ENCODE measurements around the gene COL6A1. TPM values are rescaled to one million over a fixed set of nuclear protein-coding genes. Genes with fewer than 3 reads are reported as not detected.
"Not testable (repeated sequence)": the region's sequence is repeated elsewhere in the genome, so short reads cannot be mapped to it uniquely, and the experiment has no call there.

Gene COL6A1
- polyA plus RNA-seq, 1 experiment = 493 TPM

DNA sequence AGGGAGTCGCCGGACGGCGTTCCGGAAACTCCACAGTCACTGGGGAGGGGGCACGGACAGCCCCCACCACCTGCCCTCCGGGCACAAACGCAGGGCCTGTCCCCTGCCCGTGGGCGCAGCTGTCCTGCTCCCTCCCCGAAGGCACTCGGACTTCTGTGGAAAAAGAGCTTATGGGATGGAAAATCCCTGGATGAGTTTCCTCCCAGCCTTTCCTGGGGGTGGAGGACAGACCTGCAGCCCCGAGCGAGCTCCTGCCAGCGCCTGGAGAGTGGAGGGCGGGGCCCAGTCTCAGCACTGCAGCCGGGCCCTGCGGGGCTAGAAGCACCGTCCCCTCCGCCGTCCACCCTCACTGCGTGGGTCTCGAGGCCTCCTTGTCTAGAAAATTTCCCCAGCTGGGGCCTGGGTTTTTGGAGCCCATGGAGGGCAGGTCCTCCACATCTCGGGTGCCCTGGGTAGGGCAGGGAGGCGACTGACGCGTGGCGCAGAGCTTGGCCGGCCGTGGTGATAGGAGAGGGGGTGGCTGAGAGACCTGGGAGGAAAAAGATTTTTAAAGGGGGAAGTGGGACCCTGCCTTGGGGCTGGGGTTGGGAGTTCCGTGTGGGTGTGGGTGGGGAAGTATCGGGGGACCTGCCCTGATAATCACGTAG, 6.4 kb upstream of the COL6A1 start:
- ChIA-PET POLR2A (interaction anchor here (0.5 to 0.7 kb wide), 2 partner anchors 17 to 74 kb away, joined by 3 to 7 read pairs; no protein-coding TSS in a partner anchor), CTCF (no interaction called here)
- DNase-seq (ENCODE audit: low read depth, low spot score) = no peak
- TF ChIP-seq, protein P1, sequence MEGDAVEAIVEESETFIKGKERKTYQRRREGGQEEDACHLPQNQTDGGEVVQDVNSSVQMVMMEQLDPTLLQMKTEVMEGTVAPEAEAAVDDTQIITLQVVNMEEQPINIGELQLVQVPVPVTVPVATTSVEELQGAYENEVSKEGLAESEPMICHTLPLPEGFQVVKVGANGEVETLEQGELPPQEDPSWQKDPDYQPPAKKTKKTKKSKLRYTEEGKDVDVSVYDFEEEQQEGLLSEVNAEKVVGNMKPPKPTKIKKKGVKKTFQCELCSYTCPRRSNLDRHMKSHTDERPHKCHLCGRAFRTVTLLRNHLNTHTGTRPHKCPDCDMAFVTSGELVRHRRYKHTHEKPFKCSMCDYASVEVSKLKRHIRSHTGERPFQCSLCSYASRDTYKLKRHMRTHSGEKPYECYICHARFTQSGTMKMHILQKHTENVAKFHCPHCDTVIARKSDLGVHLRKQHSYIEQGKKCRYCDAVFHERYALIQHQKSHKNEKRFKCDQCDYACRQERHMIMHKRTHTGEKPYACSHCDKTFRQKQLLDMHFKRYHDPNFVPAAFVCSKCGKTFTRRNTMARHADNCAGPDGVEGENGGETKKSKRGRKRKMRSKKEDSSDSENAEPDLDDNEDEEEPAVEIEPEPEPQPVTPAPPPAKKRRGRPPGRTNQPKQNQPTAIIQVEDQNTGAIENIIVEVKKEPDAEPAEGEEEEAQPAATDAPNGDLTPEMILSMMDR (IDR thresholded peaks at IDR 0.05; ENCODE audit: low read depth, low read length) = no peak
- Histone ChIP-seq H3K9me3 (ENCODE audit: control insufficient read depth, insufficient read depth, low read length) (no peaks in the 10 kb centered on the region; the same call in 1 of the 2 replicates), H3K27me3 (ENCODE audit: control insufficient read depth, insufficient read depth, low read length) (no peaks in the 10 kb centered on the region), H3K4me3 (ENCODE audit: low read depth, low read length) (no peak overlapping the region), H3K27ac (ENCODE audit: low read depth, low read length) (peak overlapping the region; percentile 97)

DNA sequence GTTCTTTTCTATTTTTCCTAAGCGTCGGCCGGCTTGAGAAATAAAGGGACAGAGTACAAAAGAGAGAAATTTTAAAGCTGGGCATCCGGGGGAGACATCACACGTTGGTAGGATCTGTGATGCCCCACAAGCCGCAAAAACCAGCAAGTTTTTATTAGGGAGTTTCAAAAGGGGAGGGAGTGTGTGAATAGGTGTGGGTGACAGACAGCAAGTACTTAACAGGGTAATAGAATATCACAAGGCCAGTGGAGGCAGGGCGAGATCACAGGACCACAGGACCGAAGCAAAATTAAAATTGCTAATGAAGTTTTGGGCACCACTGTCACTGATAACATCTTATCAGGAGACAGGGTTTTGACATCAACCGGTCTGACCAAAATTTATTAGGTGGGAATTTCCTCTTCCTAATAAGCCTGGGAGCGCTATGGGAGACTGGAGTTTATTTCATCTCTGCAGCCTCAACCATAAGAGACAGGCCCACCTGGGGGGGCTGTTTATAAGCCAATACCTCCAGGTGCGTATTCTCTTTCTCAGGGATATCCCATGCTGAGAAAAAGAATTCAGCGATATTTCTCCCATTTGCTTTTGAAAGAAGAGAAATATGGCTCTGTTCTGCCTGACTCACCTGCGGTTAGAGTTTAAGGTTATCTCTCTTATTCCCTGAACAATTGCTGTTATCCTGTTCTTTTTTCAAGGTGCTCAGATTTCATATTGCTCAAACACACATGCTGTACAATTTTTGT, 5.7 kb upstream of the COL6A1 start:
- POLR2A ChIA-PET = interaction anchor here (0.5 to 0.7 kb wide), 2 partner anchors 18 to 73 kb away, joined by 3 to 7 read pairs; no protein-coding TSS in a partner anchor
- DNase-seq (ENCODE audit: low read depth, low spot score); H3K9me3 ChIP-seq (ENCODE audit: control insufficient read depth, insufficient read depth, low read length); H3K4me3 ChIP-seq (ENCODE audit: low read depth, low read length); H3K27ac ChIP-seq (ENCODE audit: low read depth, low read length); CTCF ChIA-PET; H3K27me3 ChIP-seq (ENCODE audit: control insufficient read depth, insufficient read depth, low read length): not testable (repeated sequence)

DNA sequence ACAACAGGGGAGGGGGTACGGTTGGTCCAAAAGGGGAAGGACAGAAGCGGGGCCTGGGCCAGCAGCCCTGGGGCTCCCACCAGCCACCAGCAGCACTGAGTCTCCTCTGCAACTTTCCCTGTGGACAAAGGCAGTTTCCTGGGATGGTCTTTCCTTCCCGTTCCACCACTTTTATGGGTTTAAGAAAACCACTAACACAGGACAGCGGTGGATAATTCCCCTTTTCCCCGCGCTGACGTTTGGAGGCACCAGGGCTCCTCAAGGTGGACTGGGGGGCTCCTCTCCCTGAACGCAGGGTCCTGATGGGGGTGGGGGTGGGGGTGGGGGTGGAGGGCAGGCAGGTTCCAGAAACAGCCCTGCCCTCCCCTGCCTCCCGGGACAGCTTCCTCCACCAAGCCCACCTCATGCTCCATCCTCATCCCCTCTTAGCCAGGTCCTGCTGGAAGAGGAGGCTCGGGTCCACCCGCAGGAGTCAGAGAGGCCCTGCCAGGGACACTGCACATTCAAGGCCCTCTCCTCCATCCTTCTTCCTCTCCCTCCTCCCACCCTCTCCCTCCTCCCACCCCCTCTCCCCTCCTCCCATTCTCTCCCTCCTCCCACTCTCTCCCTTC, 4.8 kb upstream of the COL6A1 start:
- Histone ChIP-seq H3K9me3 (ENCODE audit: control insufficient read depth, insufficient read depth, low read length) (peaks cover under 1% of the 10 kb centered on the region; the same call in 1 of the 2 replicates), H3K4me3 (ENCODE audit: low read depth, low read length) (no peak overlapping the region), H3K27ac (ENCODE audit: low read depth, low read length) (no peak overlapping the region), H3K27me3 (ENCODE audit: control insufficient read depth, insufficient read depth, low read length) (no peaks in the 10 kb centered on the region)
- CTCF ChIA-PET = no interaction called here
- POLR2A ChIA-PET = no interaction called here
- no peak for DNase-seq (ENCODE audit: low read depth, low spot score)
- TF ChIP-seq, protein P1 (IDR thresholded peaks at IDR 0.05; ENCODE audit: low read depth, low read length) = no peak

DNA sequence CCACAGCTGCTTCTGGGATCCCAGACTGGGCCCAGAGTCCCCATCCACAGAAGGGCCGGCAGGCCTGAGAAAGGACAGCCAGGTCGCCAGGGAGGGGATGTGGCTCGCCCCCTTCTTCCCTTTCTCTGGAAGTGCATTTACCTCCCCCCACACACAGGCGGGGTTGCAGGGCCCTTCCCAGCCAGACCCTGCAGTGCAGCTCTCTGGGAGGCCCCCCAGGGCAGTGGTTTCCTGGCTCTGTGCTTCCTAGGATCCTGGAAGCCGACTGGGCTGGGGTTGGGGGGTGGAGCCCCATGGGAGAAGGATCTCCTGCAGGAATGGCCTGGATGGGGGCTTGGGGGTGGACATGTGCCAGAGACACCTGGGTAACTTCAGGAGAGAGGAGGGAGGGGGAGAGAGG, 4.2 kb upstream of the COL6A1 start:
- POLR2A ChIA-PET = no interaction called here
- H3K27ac ChIP-seq (ENCODE audit: low read depth, low read length) = no peak overlapping the region
- no peak overlapping the region for H3K4me3 ChIP-seq (ENCODE audit: low read depth, low read length)
- CTCF ChIA-PET = no interaction called here
- H3K27me3 ChIP-seq (ENCODE audit: control insufficient read depth, insufficient read depth, low read length) = no peaks in the 10 kb centered on the region
- TF ChIP-seq, protein P1 (IDR thresholded peaks at IDR 0.05; ENCODE audit: low read depth, low read length) = no peak
- H3K9me3 ChIP-seq (ENCODE audit: control insufficient read depth, insufficient read depth, low read length) = peaks cover 6% of the 10 kb centered on the region; the same call in 1 of the 2 replicates
- no peak for DNase-seq (ENCODE audit: low read depth, low spot score)

DNA sequence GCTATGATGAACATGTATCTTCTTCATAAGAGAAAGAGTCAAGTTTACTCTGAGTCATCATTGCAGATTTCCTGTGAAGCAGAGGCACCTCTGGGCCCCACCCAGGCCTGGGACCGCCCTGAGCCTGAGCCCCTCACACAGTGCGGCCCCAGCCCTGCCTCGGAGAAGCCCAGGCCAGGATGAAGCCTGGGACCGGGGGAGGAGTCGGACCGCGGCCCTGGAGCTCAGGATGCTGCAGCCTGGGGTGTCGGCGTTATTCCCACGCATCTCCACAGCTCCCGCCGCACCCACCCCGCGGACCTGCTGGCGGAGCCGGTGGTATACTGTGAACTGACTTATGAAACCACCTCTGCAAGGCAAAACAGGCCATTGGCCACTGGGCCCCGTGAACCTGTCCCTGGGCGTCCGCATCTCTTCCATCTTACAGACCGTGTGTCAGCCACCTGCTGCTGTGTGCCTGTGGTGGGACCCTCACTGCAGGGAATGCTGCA, 2.4 kb upstream of the COL6A1 start:
- TF ChIP-seq, protein P1 (IDR thresholded peaks at IDR 0.05; ENCODE audit: low read depth, low read length) = no peak
- CTCF ChIA-PET = interaction anchor here (0.6 kb wide), 1 partner anchor 158 kb away, joined by 3 read pairs; no protein-coding TSS in a partner anchor
- Histone ChIP-seq H3K27me3 (ENCODE audit: control insufficient read depth, insufficient read depth, low read length) (no peaks in the 10 kb centered on the region), H3K9me3 (ENCODE audit: control insufficient read depth, insufficient read depth, low read length) (peaks cover 17% of the 10 kb centered on the region; the same call in 1 of the 2 replicates), H3K4me3 (ENCODE audit: low read depth, low read length) (no peak overlapping the region), H3K27ac (ENCODE audit: low read depth, low read length) (no peak overlapping the region)
- POLR2A ChIA-PET = interaction anchor here (1.1 kb wide), 1 partner anchor 138 kb away, joined by 3 read pairs; no protein-coding TSS in a partner anchor
- DNase-seq (ENCODE audit: low read depth, low spot score) = no peak

Data from AG04450 (cell line).